NOMO-1 (cell line): Measurements from ENCODE around the gene POLN.

ENCODE experiments used
- DNase-seq, 2 experiments: peaks; one replicate each; lab custom pipeline; 2025; ENCODE audit not compliant: unreplicated experiment in 2 of 2; lab: John Stamatoyannopoulos, UW

POLN gene

GRCh38 chr4:2252530-2253091 lies 10.7 kb upstream of the POLN start:
- DNase-seq, result no peak

DNA sequence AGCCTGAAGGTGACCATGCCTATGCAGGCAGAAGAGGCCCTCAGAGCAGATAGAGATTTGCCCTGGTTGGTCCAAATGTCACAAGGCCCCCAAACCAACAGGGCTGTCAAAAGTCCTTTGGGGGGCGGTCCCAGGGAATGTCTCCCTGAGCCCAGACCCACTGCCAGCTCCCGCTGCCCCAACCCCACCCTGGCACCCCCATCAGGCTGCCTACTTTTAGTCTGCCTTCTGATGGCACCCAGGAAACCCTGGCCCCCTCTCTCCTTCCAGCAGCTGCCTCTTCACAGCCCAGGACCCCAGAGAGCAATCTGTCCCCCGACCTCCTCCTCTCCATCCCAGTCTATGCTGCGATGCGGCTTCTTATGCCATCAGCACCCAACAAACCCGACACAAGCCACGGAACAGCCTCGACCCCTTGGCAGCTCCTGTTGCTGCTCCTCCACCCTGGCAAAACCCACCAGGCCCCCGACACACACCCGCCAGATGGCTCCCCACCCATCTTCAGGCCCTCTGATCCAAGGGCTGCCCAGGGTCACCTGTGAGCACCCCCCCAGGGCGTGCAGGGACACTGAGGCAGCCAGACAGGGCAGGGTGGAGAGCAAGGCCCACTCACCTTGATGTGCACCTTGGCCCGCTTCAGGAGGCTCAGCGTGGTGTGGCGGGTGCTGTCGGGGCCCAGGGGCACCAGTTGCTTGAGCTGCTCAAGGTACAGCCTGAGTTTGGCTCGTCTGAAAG lies 10.0 kb upstream of the POLN start:
- DNase-seq, result no peak

GRCh38 chr4:2251073-2251794 lies 9.3 kb upstream of the POLN start:
- DNase-seq, result no peak

DNA sequence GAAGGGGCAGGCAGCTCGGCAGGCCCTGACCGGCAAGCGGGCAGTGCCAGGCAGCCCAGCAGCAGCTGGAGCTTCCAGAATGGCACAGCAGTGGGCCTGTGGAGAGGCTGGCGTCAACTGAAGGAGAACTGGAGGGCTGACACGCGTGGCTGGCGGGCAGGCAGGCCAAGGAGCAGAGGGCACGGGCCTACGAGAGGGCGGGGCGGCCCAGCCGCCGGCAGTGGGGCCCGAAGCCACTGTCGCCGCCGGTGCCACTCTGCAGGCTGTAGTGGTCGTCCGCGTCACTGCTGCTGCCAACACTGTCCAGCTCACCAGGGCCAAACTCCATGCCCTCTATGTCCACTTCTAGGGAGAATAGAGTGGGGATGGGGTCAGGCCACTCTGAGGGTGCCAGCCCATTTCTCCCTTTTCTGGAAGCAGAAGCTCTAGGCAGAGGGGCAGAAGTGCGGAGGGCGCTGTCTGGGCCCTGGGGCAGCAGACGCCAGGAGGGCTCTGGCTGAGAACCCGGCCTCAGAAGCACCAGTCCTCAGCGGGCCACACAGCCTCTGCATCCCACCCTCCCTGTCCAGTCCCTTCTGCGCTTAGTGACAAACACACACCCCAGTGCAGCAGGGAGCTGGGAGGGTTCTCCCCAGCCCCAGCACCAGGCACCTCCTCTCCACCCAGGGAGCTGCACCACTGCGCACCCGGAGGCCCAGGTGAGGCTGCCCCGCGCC lies 8.6 kb upstream of the POLN start:
- no peak for DNase-seq

GRCh38 chr4:2249526-2250356 lies 7.8 kb upstream of the POLN start:
- no peak for DNase-seq

GRCh38 chr4:2248821-2249261 lies 6.9 kb upstream of the POLN start:
- DNase-seq, result no peak

GRCh38 chr4:2248044-2248780 lies 6.3 kb upstream of the POLN start:
- no peak for DNase-seq

DNA sequence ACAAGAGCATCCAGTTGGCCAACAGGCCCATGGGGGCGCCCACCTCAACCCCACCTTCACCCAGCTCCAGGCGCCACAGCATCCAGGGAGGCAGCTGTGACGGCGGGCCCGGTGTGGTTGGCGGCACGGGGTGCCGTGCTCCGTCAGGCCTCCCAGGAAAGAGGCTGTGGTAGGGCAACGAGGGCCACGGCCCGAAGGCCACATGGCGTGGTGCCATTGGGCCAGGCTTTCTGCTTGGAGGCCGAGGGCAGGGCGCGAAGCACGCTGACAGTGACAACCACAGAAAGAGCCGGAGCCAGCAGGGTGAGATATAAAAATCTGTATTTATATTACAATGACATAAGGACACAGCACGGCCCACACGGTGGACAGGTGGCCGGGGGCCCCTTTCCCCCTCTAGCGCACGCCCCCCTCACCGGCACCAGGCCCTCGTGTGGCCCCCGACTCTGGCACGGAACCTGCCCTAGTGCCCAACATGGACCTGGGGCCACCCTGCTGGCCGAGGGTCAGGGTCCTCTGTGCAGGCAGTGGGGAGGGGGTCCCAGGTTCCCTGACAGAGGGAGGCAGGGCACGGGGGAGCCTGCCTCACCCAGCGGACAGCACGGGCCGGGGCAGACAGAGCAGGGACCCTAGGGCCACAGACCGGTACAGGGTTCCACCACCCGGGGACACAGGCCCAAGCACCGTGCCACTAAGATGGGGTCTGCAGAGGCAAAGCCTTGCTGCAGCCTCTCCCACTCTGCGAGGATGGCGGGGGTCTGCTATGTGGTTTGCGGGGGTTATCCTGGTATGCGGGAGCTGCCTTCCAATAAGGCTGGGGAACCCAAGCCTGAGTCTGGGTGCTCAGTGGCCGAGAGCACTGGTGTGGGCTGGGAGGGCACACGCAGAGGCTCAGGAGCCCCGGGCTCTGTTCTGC lies 5.5 kb upstream of the POLN start:
- no peak for DNase-seq

- no peak for DNase-seq
Observed at GRCh38 chr4:2246384-2247127, 4.6 kb upstream of the POLN start.

DNA sequence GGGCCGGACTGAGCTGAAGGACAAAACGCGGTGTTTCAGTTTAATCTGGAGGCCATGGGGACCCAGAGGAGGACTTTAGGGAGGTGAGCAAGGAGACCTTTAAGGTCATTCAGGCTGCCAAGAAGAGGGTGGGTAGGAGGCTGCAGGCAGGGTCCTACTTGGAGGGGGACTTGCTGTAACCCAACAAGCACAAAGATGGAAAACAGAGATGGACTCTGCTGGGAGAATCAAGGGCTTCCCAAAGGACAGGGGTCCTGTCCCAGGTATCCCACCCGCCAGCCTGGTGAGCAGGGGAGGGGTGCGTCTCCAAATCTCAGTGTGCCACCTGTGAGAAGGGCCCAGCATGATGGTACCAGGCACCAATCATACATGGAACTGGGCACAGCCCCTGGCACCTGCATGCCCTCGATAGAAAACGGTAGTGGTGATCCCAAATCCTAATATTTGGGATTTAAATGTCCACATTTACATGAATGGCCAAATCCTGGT lies 3.9 kb upstream of the POLN start:
- no peak for DNase-seq

DNA sequence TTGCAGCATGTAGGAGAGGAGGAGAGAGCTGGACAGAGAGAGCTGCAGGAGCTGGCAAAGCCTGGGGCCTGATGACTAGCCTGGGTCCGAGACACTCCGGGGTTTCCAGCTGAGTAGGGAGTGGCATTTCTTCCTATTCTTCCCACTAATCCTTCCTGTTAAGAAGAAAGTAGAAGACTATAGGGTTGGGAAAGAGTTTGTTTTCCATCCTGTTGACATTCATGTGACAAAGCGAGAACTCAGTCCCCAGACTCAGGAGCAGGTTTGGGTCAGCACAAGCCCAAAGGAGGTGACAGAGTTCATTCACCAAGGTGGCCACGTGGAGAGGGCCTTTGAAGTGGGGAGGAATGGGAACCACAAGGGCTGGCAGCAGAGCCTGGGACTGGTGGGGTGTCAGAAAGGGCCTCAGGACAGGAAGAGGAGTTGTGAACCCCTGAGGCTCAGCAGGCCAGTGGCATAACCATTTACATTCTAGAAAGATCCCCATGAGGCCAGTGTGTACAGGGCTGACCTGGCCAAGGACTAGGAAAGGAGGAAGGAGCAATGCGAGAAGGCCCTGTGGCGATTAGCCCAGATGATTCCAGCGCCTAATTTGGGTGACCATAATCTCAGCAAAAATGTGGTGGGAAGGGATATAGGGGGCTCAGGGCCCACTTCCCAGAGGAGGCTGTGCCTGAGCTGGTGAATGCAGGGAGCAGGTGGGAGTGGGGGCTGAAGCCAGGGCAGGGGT lies 3.3 kb upstream of the POLN start:
- no peak for DNase-seq

GRCh38 chr4:2243681-2244380 lies 1.9 kb upstream of the POLN start:
- peak; percentile 67 to 76 for DNase-seq

DNA sequence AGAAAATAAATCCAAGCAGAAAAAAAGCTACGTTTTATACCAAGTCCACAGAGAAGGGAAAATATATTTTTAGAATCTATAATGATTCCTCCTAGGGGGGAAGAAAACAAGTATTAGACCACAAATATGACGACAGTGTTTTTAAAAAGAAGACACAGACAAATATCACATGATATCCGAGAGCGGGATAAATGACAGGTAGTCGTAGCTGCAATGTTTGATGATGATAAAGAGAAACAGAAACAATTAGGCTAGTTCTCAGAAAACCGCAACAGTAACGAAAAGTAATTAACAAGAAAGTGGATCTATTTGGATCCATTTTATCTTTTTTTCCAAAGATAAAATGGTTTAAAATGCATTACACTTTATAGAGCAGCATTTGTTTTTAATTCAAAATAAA lies 918 bp downstream of the POLN start:
- DNase-seq, result no peak

DNA sequence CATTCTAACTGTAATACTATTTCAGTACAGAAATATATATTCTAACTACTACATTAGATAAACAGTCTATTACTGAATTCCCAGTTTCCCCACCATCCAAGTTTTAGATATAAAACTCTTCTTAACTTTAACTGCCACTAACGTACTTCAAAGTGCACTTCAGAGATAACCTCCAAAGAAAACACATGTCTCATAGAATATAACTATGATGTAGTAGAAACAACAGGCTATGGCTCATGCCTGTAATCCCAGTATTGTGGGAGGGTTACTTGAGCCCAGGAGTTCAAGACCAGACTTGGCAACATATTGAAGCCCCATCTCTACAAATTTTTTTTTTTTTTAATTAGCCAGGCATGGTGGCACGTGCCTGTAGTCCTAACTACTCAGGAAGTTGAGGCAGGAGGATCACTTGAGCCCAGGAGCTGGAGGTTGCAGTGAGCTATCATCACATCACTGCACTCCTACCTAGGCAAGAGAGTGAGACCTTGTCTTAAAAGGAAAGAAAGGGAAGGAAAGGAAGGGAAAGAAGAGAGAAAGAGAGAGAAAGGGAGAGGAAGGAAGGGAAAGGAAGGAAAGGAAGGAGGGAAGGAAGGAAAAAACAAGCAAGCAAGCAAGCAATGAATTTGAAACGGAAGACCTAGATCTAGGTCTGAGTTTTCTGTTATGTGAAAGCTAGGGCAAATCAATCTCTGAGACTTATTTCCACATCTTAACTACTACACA lies 4.8 kb downstream of the POLN start:
- DNase-seq, result no peak

DNA sequence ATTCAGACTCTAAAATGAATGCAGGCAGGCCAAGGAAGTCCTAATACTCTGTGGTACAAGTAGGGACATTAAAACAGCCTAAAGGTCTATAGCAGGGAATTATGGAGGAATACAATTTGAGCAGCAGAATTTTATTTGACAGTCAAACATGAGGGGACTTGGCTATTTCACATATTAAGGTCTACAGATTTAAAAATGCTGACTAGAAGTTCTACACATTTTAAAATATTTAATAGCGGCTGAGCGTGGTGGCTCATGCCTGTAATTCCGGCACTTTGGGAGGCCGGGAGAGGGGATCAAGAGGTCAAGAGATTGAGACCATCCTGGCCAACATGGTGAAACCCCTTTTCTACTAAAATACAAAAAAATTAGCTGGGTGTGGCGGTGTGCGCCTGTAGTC lies 10.8 kb downstream of the POLN start:
- DNase-seq, result no peak

GRCh38 chr4:2226261-2226660 lies 15.7 kb downstream of the POLN start:
- no peak for DNase-seq
